ENCODE data around the gene GJA10. TPM values are rescaled to one million over a fixed set of nuclear protein-coding genes. Genes with fewer than 3 reads are reported as not detected.
"Not testable (repeated sequence)": the region's sequence is repeated elsewhere in the genome, so short reads cannot be mapped to it uniquely, and the experiment has no call there.

The GJA10 gene
- not detected in 2 replicates for total RNA-seq (2022)
- Bru-seq, nascent RNA, result not detected
- BruChase-seq, experiment 1, labeled RNA remaining after a 6-hour chase, result percentile 4 among the genes with signal in this experiment
- BruChase-seq, experiment 2, labeled RNA remaining after a 2-hour chase, result not detected
- long read RNA-seq, result 0 reads

GRCh38 chr6:89894169-89894568, at the start of gene GJA10:
Gene GJA10, plus strand, starts transcription at chr6:89894469. Its CDS starts 0 bp downstream, at chr6:89894469.
- ChIA-PET CTCF (no interaction called here), POLR2A (no interaction called here)
- DNase-seq (ENCODE audit: unreplicated experiment), result no peak
- Mint-ChIP-seq H3K9me3 (ENCODE audit: unreplicated experiment) (no peaks in the 10 kb centered on the region), H3K36me3 (ENCODE audit: insufficient read depth, unreplicated experiment) (no peaks in the 10 kb centered on the region), H3K27ac (ENCODE audit: low read depth, unreplicated experiment) (no peak within 1 kb of the TSS), H3K4me3 (ENCODE audit: unreplicated experiment) (no peak within 1 kb of the TSS), H3K4me1 (ENCODE audit: insufficient read depth, unreplicated experiment) (no peaks in the 10 kb centered on the region), H3K27me3 (ENCODE audit: insufficient read depth, unreplicated experiment) (peaks cover 25% of the 10 kb centered on the region)
- intact Hi-C loops (cut with micrococcal nuclease), result no loop called here
- no TSS peak for BruUV-seq (replicated peaks)
- TF ChIP-seq CTCF (IDR thresholded peaks at IDR 0.05; ENCODE audit: unreplicated experiment), result no peak

DNA sequence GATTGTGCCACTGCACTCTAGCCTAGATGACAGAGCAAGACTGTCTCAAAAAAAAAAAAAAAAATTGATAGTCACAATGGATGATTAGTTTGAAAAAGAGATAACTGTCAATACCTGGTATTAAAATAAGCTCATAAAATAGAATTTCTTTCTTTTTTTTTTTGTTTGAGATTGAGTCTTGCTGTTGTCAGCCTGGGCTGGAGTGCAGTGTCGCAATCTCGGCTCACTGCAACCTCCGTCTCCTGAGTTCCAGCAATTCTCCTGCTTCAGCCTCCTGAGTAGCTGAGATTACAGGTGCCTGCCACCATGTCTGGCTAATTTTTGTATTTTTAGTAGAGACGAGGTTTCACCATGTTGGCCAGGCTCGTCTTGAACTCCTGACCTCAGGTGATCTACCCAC, 46.8 kb upstream of the GJA10 start:
- CTCF ChIA-PET; H3K27me3 Mint-ChIP-seq (ENCODE audit: insufficient read depth, unreplicated experiment); intact Hi-C loops (cut with micrococcal nuclease); H3K4me3 Mint-ChIP-seq (ENCODE audit: unreplicated experiment); POLR2A ChIA-PET; BruUV-seq (replicated peaks); H3K9me3 Mint-ChIP-seq (ENCODE audit: unreplicated experiment); H3K4me1 Mint-ChIP-seq (ENCODE audit: insufficient read depth, unreplicated experiment); DNase-seq (ENCODE audit: unreplicated experiment); H3K27ac Mint-ChIP-seq (ENCODE audit: low read depth, unreplicated experiment): not testable (repeated sequence)
- peaks cover 47% of the 10 kb centered on the region for H3K36me3 Mint-ChIP-seq (ENCODE audit: insufficient read depth, unreplicated experiment)

GRCh38 chr6:89853068-89853467, 41.2 kb upstream of the GJA10 start:
- H3K36me3 Mint-ChIP-seq (ENCODE audit: insufficient read depth, unreplicated experiment), result peaks cover 75% of the 10 kb centered on the region
- H3K27me3 Mint-ChIP-seq (ENCODE audit: insufficient read depth, unreplicated experiment), result no peaks in the 10 kb centered on the region
- no peak overlapping the region for H3K4me3 Mint-ChIP-seq (ENCODE audit: unreplicated experiment)
- ChIA-PET CTCF (interaction anchor here (0.6 kb wide), 1 partner anchor 688 kb away, joined by 4 read pairs; no protein-coding TSS in a partner anchor), POLR2A (no interaction called here)
- intact Hi-C loops (cut with micrococcal nuclease), result no loop called here
- no TSS peak for BruUV-seq (replicated peaks)
- no peak for DNase-seq (ENCODE audit: unreplicated experiment)
- H3K4me1 Mint-ChIP-seq (ENCODE audit: insufficient read depth, unreplicated experiment), result no peaks in the 10 kb centered on the region
- no peak for TF ChIP-seq CTCF (IDR thresholded peaks at IDR 0.05; ENCODE audit: unreplicated experiment)
- H3K9me3 Mint-ChIP-seq (ENCODE audit: unreplicated experiment), result no peaks in the 10 kb centered on the region
- no peak overlapping the region for H3K27ac Mint-ChIP-seq (ENCODE audit: low read depth, unreplicated experiment)

GRCh38 chr6:89858041-89858440, 36.2 kb upstream of the GJA10 start:
- Mint-ChIP-seq H3K27me3 (ENCODE audit: insufficient read depth, unreplicated experiment) (no peaks in the 10 kb centered on the region), H3K4me1 (ENCODE audit: insufficient read depth, unreplicated experiment) (no peaks in the 10 kb centered on the region), H3K36me3 (ENCODE audit: insufficient read depth, unreplicated experiment) (peaks cover 92% of the 10 kb centered on the region), H3K9me3 (ENCODE audit: unreplicated experiment) (no peaks in the 10 kb centered on the region), H3K27ac (ENCODE audit: low read depth, unreplicated experiment) (no peak overlapping the region), H3K4me3 (ENCODE audit: unreplicated experiment) (no peak overlapping the region)
- no peak for TF ChIP-seq CTCF (IDR thresholded peaks at IDR 0.05; ENCODE audit: unreplicated experiment)
- BruUV-seq (replicated peaks), result no TSS peak
- CTCF ChIA-PET, result interaction anchor here (1.2 kb wide), 1 partner anchor 32 kb away, joined by 3 read pairs; no protein-coding TSS in a partner anchor
- intact Hi-C loops (cut with micrococcal nuclease), result no loop called here
- POLR2A ChIA-PET, result no interaction called here
- DNase-seq (ENCODE audit: unreplicated experiment), result no peak

DNA sequence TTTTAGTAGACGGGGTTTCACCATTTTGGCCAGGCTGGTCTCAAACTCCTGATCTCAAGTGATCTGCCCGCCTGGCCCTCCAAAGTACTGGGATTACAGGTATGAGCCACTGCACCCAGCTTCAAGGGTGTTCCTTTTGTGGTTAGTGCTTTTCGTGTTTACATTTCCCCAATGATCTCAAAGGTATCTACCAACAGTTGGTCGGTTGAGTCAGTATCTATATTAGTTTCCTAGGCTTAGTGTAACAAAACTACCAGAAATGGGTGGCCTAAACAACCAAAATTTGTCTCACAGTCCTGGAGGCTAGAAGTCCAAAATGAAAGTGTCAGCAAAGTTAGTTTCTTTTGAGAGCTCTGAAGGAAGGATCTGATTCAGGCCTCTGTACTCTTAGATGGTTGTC, 34.5 kb upstream of the GJA10 start:
- no TSS peak for BruUV-seq (replicated peaks)
- peaks cover 92% of the 10 kb centered on the region for H3K36me3 Mint-ChIP-seq (ENCODE audit: insufficient read depth, unreplicated experiment)

More for the DNA sequence above, 34.5 kb upstream of the GJA10 start:
- H3K27ac Mint-ChIP-seq (ENCODE audit: low read depth, unreplicated experiment), result peak overlapping the region; percentile 52
- no peaks in the 10 kb centered on the region for H3K4me1 Mint-ChIP-seq (ENCODE audit: insufficient read depth, unreplicated experiment)
- ChIA-PET CTCF (interaction anchor here (1.2 kb wide), 1 partner anchor 81 kb away, joined by 4 read pairs; no protein-coding TSS in a partner anchor), POLR2A (no interaction called here)
- no peaks in the 10 kb centered on the region for H3K9me3 Mint-ChIP-seq (ENCODE audit: unreplicated experiment)
- no peak for DNase-seq (ENCODE audit: unreplicated experiment)
- intact Hi-C loops (cut with micrococcal nuclease), result no loop called here
- no peaks in the 10 kb centered on the region for H3K27me3 Mint-ChIP-seq (ENCODE audit: insufficient read depth, unreplicated experiment)
- H3K4me3 Mint-ChIP-seq (ENCODE audit: unreplicated experiment), result no peak overlapping the region
- TF ChIP-seq CTCF (IDR thresholded peaks at IDR 0.05; ENCODE audit: unreplicated experiment), result no peak
